MM.1S (cell line): ENCODE data around the gene PNO1.

Experiments
- EZH2phosphoT487 ChIP-seq: fragments of 300-600 bp; sonication (generic); IDR thresholded peaks from 2 replicates; pipeline ENCODE4 v1.6.1; 2018; ENCODE audit warnings: antibody characterized with exemption, low read length
- TF ChIP-seq, protein P1 (sequence below): fragments of 300-600 bp; sonication (generic); IDR thresholded peaks from 2 replicates; pipeline ENCODE4 v1.5.1; 2016; ENCODE audit warnings: antibody characterized with exemption, low read length, mixed read lengths

GRCh38 chr2:68193144-68193543 is 35.5 kb downstream of the PNO1 start:
- TF ChIP-seq, protein P1, sequence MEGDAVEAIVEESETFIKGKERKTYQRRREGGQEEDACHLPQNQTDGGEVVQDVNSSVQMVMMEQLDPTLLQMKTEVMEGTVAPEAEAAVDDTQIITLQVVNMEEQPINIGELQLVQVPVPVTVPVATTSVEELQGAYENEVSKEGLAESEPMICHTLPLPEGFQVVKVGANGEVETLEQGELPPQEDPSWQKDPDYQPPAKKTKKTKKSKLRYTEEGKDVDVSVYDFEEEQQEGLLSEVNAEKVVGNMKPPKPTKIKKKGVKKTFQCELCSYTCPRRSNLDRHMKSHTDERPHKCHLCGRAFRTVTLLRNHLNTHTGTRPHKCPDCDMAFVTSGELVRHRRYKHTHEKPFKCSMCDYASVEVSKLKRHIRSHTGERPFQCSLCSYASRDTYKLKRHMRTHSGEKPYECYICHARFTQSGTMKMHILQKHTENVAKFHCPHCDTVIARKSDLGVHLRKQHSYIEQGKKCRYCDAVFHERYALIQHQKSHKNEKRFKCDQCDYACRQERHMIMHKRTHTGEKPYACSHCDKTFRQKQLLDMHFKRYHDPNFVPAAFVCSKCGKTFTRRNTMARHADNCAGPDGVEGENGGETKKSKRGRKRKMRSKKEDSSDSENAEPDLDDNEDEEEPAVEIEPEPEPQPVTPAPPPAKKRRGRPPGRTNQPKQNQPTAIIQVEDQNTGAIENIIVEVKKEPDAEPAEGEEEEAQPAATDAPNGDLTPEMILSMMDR = no peak
- no peak for TF ChIP-seq EZH2phosphoT487
